HG03064 (cell line): Measurements from ENCODE around the gene BTLA.
"Not testable (repeated sequence)": the region's sequence is repeated elsewhere in the genome, so short reads cannot be mapped to it uniquely, and the experiment has no call there.

Experiments used
- ATAC-seq: cut with Tn5 transposase; IDR thresholded peaks from one replicate; pipeline ENCODE4 v1.9.1; 2021; ENCODE audit warnings: low read depth; ENCODE audit not compliant: unreplicated experiment

BTLA gene, protein sequence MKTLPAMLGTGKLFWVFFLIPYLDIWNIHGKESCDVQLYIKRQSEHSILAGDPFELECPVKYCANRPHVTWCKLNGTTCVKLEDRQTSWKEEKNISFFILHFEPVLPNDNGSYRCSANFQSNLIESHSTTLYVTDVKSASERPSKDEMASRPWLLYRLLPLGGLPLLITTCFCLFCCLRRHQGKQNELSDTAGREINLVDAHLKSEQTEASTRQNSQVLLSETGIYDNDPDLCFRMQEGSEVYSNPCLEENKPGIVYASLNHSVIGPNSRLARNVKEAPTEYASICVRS

DNA sequence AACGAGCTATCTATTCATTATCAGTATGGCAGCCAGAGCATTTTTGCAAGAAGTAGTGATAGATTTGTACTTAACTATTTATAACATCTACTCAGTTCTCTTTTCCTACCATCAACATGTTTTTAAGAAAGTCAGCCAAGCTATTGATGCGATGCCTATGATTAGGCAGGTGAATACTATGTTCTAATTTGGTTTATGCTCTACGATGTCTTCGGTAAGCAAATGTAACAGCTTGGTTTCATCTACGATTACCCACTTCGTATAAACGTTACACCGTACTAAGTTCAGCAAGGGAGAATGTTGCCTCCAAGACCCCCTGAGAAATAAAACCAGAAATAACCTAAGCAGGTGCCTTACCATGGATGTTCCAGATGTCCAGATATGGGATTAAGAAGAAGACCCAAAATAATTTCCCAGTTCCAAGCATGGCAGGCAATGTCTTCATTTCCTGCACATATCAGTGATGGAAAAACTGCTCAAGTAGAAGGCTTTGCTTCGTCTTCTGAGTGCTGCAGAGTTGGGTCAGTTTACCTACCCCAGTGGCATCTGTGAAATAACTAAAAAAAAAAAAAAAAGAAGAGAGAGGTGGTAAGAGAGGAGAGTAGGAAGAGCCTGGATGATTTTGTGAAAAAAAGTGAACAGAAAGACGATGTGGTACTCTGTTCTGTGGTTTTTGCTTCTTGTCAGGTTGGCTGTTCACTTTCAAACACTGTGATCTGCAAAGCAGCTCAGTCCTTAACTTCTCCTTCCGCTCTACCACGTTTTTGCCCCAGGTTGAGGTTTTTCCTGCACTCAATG, at the start of gene BTLA:
BTLA (minus strand) TSS at position 559 of the 798 bp plus-strand sequence; CDS start at position 445, 114 bp downstream.
- ATAC-seq: peak; percentile 51

- ATAC-seq: no peak
Observed at GRCh38 chr3:112546216-112546759, 47.0 kb upstream of the BTLA start.

GRCh38 chr3:112539825-112540650, 40.8 kb upstream of the BTLA start:
- ATAC-seq: peak; percentile 71

- ATAC-seq: no peak
Observed at GRCh38 chr3:112531358-112531781, 32.1 kb upstream of the BTLA start.

DNA sequence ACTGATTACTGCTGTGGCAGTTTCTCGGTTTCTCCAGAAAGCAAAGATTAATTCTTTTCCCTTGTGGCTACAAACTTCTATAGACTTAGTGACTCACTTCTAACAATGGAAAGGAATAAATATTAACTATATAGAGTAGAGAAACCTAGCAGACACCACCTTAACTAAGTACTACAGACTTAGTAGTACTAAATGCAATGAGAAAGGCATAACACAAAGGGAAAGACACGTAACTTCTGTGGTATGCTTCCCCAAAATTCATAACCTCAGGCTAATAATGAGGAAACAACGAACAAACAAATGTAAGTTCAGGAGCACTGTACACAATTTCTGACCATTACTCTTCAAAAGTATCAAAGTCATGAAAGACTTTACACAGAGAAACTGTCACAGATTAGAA, 31.3 kb upstream of the BTLA start:
- no peak for ATAC-seq

DNA sequence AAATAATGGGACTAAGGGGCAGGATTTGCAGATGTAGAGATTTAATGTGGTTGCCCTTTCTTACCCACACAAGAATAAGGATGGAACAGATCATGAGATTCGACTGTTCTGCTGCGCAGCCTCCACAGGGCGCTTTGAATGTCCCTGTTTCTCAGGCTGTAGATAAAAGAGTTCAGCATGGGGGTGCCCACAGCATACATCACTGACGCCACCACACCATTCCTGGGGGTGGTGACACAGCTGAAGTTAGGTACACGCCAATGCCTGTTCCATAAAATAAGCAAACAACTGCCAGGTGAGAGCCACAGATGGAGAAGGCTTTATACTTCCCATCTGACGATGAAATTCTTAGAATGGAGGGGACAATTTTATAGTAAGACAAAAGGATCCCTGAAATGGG, 24.9 kb upstream of the BTLA start:
- ATAC-seq: not testable (repeated sequence)

DNA sequence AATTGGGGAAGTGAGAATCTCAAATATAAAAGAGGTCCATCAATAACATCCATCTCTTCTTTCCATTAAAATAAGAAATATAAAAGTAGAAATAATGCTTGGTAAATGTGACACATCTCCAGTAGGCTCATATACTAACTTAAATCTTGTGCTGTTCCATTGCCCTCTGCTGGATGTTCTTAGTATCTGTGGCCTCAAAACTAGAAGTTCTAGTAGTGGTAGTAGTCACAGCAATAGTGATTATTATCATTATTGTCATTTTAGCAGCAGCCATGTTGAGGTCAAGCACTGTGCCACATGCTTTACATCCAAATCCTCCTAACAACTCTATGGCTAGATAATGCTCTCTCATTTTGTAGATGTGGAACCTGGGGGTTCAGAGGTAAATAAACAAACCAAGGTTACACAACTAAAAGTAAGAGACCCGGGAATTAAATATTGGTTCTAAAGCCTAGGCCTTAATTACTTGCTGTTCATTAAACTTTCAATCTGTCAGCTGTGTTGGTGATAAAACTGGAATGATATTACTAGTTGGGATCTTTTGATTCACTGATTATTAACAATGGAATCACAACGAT, 20.2 kb upstream of the BTLA start:
- no peak for ATAC-seq

DNA sequence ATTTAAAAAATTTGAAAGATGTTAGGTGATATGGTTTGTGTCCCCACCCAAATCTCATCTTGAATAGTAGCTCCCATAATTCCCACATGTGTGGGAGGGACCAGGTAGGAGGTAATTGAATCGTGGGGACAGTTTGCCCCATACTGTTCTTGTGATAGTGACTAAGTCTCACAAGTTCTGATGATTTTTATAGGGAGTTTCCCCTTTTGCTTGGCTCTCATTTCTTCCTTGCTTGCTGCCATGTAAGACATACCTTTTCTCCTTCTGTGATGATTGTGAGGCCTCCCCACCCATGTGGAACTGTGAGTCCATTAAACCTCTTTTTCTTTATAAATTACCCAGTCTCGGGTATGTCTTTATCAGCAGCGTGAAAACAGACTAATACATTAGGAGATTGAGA, 19.7 kb upstream of the BTLA start:
- ATAC-seq: not testable (repeated sequence)

- ATAC-seq: peak; percentile 98
Observed at GRCh38 chr3:112514527-112515128, 15.4 kb upstream of the BTLA start.

- no peak for ATAC-seq
Observed at GRCh38 chr3:112512320-112512719, 13.0 kb upstream of the BTLA start.

DNA sequence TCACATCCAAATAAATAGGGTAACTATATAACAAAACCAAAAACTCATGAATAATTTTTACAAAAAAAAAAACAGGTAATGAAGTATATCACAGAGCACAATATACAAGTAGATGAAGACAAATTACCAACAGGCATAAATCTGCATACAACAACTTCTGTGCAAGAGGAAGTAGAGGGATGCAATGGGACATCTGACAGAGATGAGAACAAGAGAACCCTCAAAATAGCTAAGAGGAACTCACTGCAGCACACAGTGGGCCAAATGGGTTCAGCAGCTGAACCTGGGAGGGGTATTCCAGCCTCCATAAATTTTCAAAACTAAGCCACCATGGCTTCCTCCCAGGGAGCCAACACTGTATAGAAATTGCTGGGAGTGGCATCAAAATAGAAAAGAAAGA, 9.6 kb upstream of the BTLA start:
- ATAC-seq: no peak

GRCh38 chr3:112508261-112508660, 9.0 kb upstream of the BTLA start:
- no peak for ATAC-seq

- no peak for ATAC-seq
Observed at GRCh38 chr3:112505907-112506306, 6.6 kb upstream of the BTLA start.

- ATAC-seq: no peak
Observed at GRCh38 chr3:112504123-112504522, 4.9 kb upstream of the BTLA start.

GRCh38 chr3:112503304-112503972, 4.2 kb upstream of the BTLA start:
- ATAC-seq: no peak

- no peak for ATAC-seq
Observed at GRCh38 chr3:112500621-112501020, 1.3 kb upstream of the BTLA start.

DNA sequence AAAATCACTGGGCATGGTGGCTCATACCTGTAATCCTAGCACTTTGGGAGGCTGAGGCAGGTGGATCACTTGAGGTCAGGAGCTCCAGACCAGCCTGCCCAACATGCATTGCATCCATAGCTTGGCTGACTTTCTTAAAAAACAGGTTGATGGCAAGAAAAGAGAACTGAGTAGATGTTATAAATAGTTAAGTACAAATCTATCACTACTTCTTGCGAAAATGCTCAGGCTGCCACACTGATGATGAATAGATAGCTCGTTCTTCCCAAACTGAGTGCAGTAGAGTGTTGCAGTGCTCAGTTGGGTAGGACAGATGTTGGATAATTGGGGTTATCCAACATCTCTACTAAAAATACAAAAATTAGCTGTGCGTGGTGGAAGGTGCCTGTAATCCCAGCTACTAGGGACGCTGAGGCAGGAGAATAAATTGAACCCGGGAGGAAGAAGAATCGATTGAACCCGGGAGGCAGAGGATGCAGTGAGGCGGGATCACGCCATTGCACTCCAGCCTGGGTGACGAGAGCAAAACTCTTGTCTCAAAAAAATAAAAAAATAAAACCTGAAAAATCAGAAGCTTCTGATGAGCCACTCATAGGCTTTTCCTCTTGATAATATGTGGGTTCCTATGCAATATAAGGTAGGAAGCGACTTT, 1.2 kb downstream of the BTLA start:
- ATAC-seq: no peak

DNA sequence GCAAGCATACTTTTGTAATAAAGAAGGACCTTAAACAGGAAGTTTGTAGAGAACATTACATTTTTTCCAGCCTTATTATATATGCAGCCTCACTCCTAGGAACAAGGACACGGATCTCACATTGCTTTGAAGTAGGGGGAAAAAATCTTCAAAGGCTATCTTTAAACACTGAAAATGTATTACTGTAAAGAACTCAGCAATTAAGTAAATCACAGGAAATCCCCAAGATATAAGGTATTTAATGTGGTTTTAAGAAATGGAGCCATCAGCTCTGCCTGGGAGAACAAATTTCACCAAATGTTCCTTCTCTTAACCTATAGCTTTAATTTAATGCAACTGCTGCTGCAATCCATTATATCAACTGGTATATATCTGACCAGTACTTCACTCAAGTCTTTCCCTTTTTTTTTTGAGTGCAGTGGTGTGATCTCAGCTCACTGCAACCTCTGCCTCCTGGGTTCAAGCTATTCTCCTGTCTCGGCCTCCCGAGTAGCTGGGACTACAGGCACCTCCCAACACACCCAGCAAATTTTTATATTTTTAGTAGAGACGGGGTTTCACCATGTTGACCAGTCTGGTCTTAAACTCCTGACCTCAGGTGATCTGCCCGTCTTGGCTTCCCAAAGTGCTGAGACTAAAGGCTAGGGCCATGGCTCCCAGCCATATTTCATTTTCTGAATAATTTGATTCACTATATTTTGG, 2.8 kb downstream of the BTLA start:
- no peak for ATAC-seq

- not testable (repeated sequence) for ATAC-seq
Observed at GRCh38 chr3:112494448-112494767, 4.9 kb downstream of the BTLA start.
